ENCODE data around the gene PTPN3. TPM values are rescaled to one million over a fixed set of nuclear protein-coding genes. Genes with fewer than 3 reads are reported as not detected.
"Not testable (repeated sequence)": the region's sequence is repeated elsewhere in the genome, so short reads cannot be mapped to it uniquely, and the experiment has no call there.

Gene PTPN3
- total RNA-seq, 8 experiments from 2014 or later, result 0.99 to 11.5 (median 4.0) TPM

GRCh38 chr9:109381011-109381729 lies 116.9 kb downstream of the PTPN3 start:
- Histone ChIP-seq H3K27ac (no peak overlapping the region), H3K4me1 (replicated peaks in 1 of 2) (peaks cover 0 to 8% of the 10 kb centered on the region in 2 donors), H3K4me3 (no peak overlapping the region)
- no peak for ATAC-seq (replicated peaks in 6 of 8)
- in situ Hi-C loops (cut with MboI; ENCODE audit: low pct_unique_long_range_greater_than_20kb in 2 of 9, low sequenced_read_pairs in 9 of 9, unreplicated experiment in 9 of 9), result no loop called here
- 44 to 100% (median 94%) methylated on average over 2 to 9 of the region's 13 CpGs; no CpG with 5 or more reads in 2 of the 10 experiments for WGBS, 10 experiments

- no peak for ATAC-seq (replicated peaks in 6 of 8)
- in situ Hi-C loops (cut with MboI; ENCODE audit: low pct_unique_long_range_greater_than_20kb in 2 of 9, low sequenced_read_pairs in 9 of 9, unreplicated experiment in 9 of 9), result no loop called here
- Histone ChIP-seq H3K4me1 (replicated peaks in 1 of 2) (peaks cover 0 to 8% of the 10 kb centered on the region in 2 donors), H3K4me3 (no peak overlapping the region), H3K27ac (no peak overlapping the region)
- WGBS, 10 experiments, result 47 to 94% (median 87%) methylated on average over 1 to 3 of the region's 7 CpGs; no CpG with 5 or more reads in 5 of the 10 experiments
Measured at GRCh38 chr9:109379513-109379912, 118.6 kb downstream of the PTPN3 start.

GRCh38 chr9:109378316-109378715 lies 119.8 kb downstream of the PTPN3 start:
- peak in 3 of 8 experiments; percentile 28 to 68 (median 56) for ATAC-seq (replicated peaks in 6 of 8)
- 33 to 100% (median 78%) methylated on average over 1 to 3 of the region's 4 CpGs; no CpG with 5 or more reads in 3 of the 10 experiments for WGBS, 10 experiments

GRCh38 chr9:109372246-109372645 lies 125.9 kb downstream of the PTPN3 start:
- 80 to 100% (median 92%) methylated on average over 1 to 5 of the region's 5 CpGs; no CpG with 5 or more reads in 3 of the 10 experiments for WGBS, 10 experiments
- no peak overlapping the region for H3K4me3 ChIP-seq
- in situ Hi-C loops (cut with MboI; ENCODE audit: low pct_unique_long_range_greater_than_20kb in 2 of 9, low sequenced_read_pairs in 9 of 9, unreplicated experiment in 9 of 9), result no loop called here
- H3K27ac ChIP-seq, result no peak overlapping the region
- ATAC-seq (replicated peaks in 6 of 8), result no peak
- no peaks in the 10 kb centered on the region for H3K4me1 ChIP-seq (replicated peaks in 1 of 2)

More at GRCh38 chr9:109378316-109378715, 119.8 kb downstream of the PTPN3 start:
- peak overlapping the region in 1 of 2 donors; percentile 50 for H3K27ac ChIP-seq
- H3K4me1 ChIP-seq (replicated peaks in 1 of 2), result peaks cover 0 to 8% of the 10 kb centered on the region in 2 donors
- no peak overlapping the region for H3K4me3 ChIP-seq
- in situ Hi-C loops (cut with MboI; ENCODE audit: low pct_unique_long_range_greater_than_20kb in 2 of 9, low sequenced_read_pairs in 9 of 9, unreplicated experiment in 9 of 9), result no loop called here

- Histone ChIP-seq H3K4me1 (replicated peaks in 1 of 2) (no peaks in the 10 kb centered on the region), H3K4me3 (no peak overlapping the region), H3K27ac (no peak overlapping the region)
- in situ Hi-C loops (cut with MboI; ENCODE audit: low pct_unique_long_range_greater_than_20kb in 2 of 9, low sequenced_read_pairs in 9 of 9, unreplicated experiment in 9 of 9), result no loop called here
- WGBS, 10 experiments, result 33 to 100% (median 74%) methylated on average over 1 of the region's 1 CpG; no CpG with 5 or more reads in 2 of the 10 experiments
- ATAC-seq (replicated peaks in 6 of 8), result no peak
Measured at GRCh38 chr9:109371374-109371773, 126.7 kb downstream of the PTPN3 start.

- WGBS, 10 experiments, result 40 to 100% (median 82%) methylated on average over 1 to 2 of the region's 2 CpGs; no CpG with 5 or more reads in 4 of the 10 experiments
- Histone ChIP-seq H3K27ac (no peak overlapping the region), H3K4me3 (no peak overlapping the region), H3K4me1 (replicated peaks in 1 of 2) (no peaks in the 10 kb centered on the region)
- ATAC-seq (replicated peaks in 6 of 8), result no peak
- in situ Hi-C loops (cut with MboI; ENCODE audit: low pct_unique_long_range_greater_than_20kb in 2 of 9, low sequenced_read_pairs in 9 of 9, unreplicated experiment in 9 of 9), result no loop called here
Measured at GRCh38 chr9:109369285-109369684, 128.8 kb downstream of the PTPN3 start.

- 52 to 100% (median 70%) methylated on average over 1 to 5 of the region's 5 CpGs; no CpG with 5 or more reads in 1 of the 10 experiments for WGBS, 10 experiments
- Histone ChIP-seq H3K27ac (no peak overlapping the region), H3K4me1 (replicated peaks in 1 of 2) (no peaks in the 10 kb centered on the region), H3K4me3 (no peak overlapping the region)
- in situ Hi-C loops (cut with MboI; ENCODE audit: low pct_unique_long_range_greater_than_20kb in 2 of 9, low sequenced_read_pairs in 9 of 9, unreplicated experiment in 9 of 9), result no loop called here
- no peak for ATAC-seq (replicated peaks in 6 of 8)
Measured at GRCh38 chr9:109360771-109361170, 137.3 kb downstream of the PTPN3 start.

GRCh38 chr9:109358968-109359603 lies 139.0 kb downstream of the PTPN3 start:
- in situ Hi-C loops (cut with MboI; ENCODE audit: low pct_unique_long_range_greater_than_20kb in 2 of 9, low sequenced_read_pairs in 9 of 9, unreplicated experiment in 9 of 9); H3K4me1 ChIP-seq (replicated peaks in 1 of 2); H3K27ac ChIP-seq; H3K4me3 ChIP-seq; ATAC-seq (replicated peaks in 6 of 8): not testable (repeated sequence)
- WGBS, 10 experiments, result 0 to 95% (median 71%) methylated on average over 1 to 6 of the region's 8 CpGs; no CpG with 5 or more reads in 1 of the 10 experiments

GRCh38 chr9:109355564-109356297 lies 142.4 kb downstream of the PTPN3 start:
- Histone ChIP-seq H3K27ac (no peak overlapping the region), H3K4me3 (no peak overlapping the region), H3K4me1 (replicated peaks in 1 of 2) (no peaks in the 10 kb centered on the region)
- WGBS, 10 experiments, result 54 to 90% (median 74%) methylated on average over 3 to 11 of the region's 21 CpGs; no CpG with 5 or more reads in 1 of the 10 experiments
- ATAC-seq (replicated peaks in 6 of 8), result no peak
- in situ Hi-C loops (cut with MboI; ENCODE audit: low pct_unique_long_range_greater_than_20kb in 2 of 9, low sequenced_read_pairs in 9 of 9, unreplicated experiment in 9 of 9), result no loop called here

GRCh38 chr9:109354190-109354589 lies 143.9 kb downstream of the PTPN3 start:
- no peak for ATAC-seq (replicated peaks in 6 of 8)
- Histone ChIP-seq H3K4me1 (replicated peaks in 1 of 2) (no peaks in the 10 kb centered on the region), H3K4me3 (no peak overlapping the region), H3K27ac (no peak overlapping the region)
- WGBS, 10 experiments, result 40 to 100% (median 100%) methylated on average over 1 of the region's 2 CpGs; no CpG with 5 or more reads in 7 of the 10 experiments
- in situ Hi-C loops (cut with MboI; ENCODE audit: low pct_unique_long_range_greater_than_20kb in 2 of 9, low sequenced_read_pairs in 9 of 9, unreplicated experiment in 9 of 9), result no loop called here

GRCh38 chr9:109351032-109351431 lies 147.1 kb downstream of the PTPN3 start:
- WGBS, 10 experiments, result 20 to 93% (median 67%) methylated on average over 1 to 5 of the region's 5 CpGs; no CpG with 5 or more reads in 2 of the 10 experiments
- ATAC-seq (replicated peaks in 6 of 8), result no peak
- in situ Hi-C loops (cut with MboI; ENCODE audit: low pct_unique_long_range_greater_than_20kb in 2 of 9, low sequenced_read_pairs in 9 of 9, unreplicated experiment in 9 of 9), result no loop called here

GRCh38 chr9:109349421-109349846 lies 148.7 kb downstream of the PTPN3 start:
- H3K4me1 ChIP-seq (replicated peaks in 1 of 2), result no peaks in the 10 kb centered on the region
- peak in 5 of 8 experiments; percentile 25 to 96 (median 87) for ATAC-seq (replicated peaks in 6 of 8)
- H3K27ac ChIP-seq, result no peak overlapping the region
- no peak overlapping the region for H3K4me3 ChIP-seq
- in situ Hi-C loops (cut with MboI; ENCODE audit: low pct_unique_long_range_greater_than_20kb in 2 of 9, low sequenced_read_pairs in 9 of 9, unreplicated experiment in 9 of 9), result no loop called here

More at GRCh38 chr9:109351032-109351431, 147.1 kb downstream of the PTPN3 start:
- no peak overlapping the region for H3K27ac ChIP-seq
- H3K4me1 ChIP-seq (replicated peaks in 1 of 2), result no peaks in the 10 kb centered on the region
- no peak overlapping the region for H3K4me3 ChIP-seq

GRCh38 chr9:109346904-109347303 lies 151.2 kb downstream of the PTPN3 start:
- in situ Hi-C loops (cut with MboI; ENCODE audit: low pct_unique_long_range_greater_than_20kb in 2 of 9, low sequenced_read_pairs in 9 of 9, unreplicated experiment in 9 of 9), result no loop called here
- no peak overlapping the region for H3K4me3 ChIP-seq
- H3K27ac ChIP-seq, result no peak overlapping the region
- WGBS, 10 experiments, result 0 to 100% (median 65%) methylated on average over 1 to 2 of the region's 3 CpGs; no CpG with 5 or more reads in 2 of the 10 experiments
- no peaks in the 10 kb centered on the region for H3K4me1 ChIP-seq (replicated peaks in 1 of 2)
- peak in 4 of 8 experiments; percentile 32 to 40 (median 38) for ATAC-seq (replicated peaks in 6 of 8)
